H1 (cell line): ENCODE results near the gene SBNO1. TPM values are rescaled to one million over a fixed set of nuclear protein-coding genes. Genes with fewer than 3 reads are reported as not detected.

Source experiments
- CTCF ChIA-PET: fragments of 300-600 bp; sonication (Branson Sonifier 250); formaldehyde crosslinking; loops from one replicate; lab custom pipeline; 2021; ENCODE audit not compliant: partially characterized antibody; lab: Charles Lee
- POLR2A ChIA-PET: fragments of 300-600 bp; sonication (Branson Sonifier 250); formaldehyde crosslinking; loops from one replicate; lab custom pipeline; 2021; ENCODE audit warnings: inconsistent platforms; ENCODE audit not compliant: partially characterized antibody; lab: Charles Lee
- DNase-seq, 2 experiments: peaks; one replicate each; pipeline versions ENCODE4 v3.0.0 to v3.0.0-alpha.2; 2010 to 2022; ENCODE audit warnings: low spot score in 2 of 2, low read depth in 1 of 2, mixed read lengths in 1 of 2
- FAIRE-seq: peaks from 2 replicates; lab custom pipeline; 2011; peaks lifted over from hg19 to GRCh38; lab: Jason Lieb, UNC
- H2AFZ ChIP-seq: 2 replicates; pipeline ENCODE4 v1.8.1; 2012; ENCODE audit warnings: low read length, inconsistent platforms
- H2AK5ac ChIP-seq: 2 replicates; pipeline ENCODE4 v1.6.1; 2013; ENCODE audit warnings: low read depth, low read length
- H2BK120ac ChIP-seq: replicated peaks from 2 replicates; pipeline ENCODE3; 2013; ENCODE audit warnings: low read depth, low read length, inconsistent platforms
- H2BK12ac ChIP-seq: 2 replicates; pipeline ENCODE4 v1.6.1; 2013; ENCODE audit warnings: low read depth, low read length
- H2BK15ac ChIP-seq: 2 replicates; pipeline ENCODE4 v1.6.1; 2013; ENCODE audit warnings: low read length
- H2BK20ac ChIP-seq: 2 replicates; pipeline ENCODE4 v1.6.1; 2013; ENCODE audit warnings: low read length
- H2BK5ac ChIP-seq: 2 replicates; pipeline ENCODE4 v1.6.1; 2013; ENCODE audit warnings: low read depth, low read length
- H3K14ac ChIP-seq: 2 replicates; pipeline ENCODE4 v1.6.1; 2013; ENCODE audit warnings: inconsistent platforms; ENCODE audit not compliant: insufficient read length
- H3K18ac ChIP-seq: 2 replicates; pipeline ENCODE4 v1.6.1; 2013; ENCODE audit warnings: low read length; ENCODE audit errors: extremely low read depth
- H3K23ac ChIP-seq: 2 replicates; pipeline ENCODE4 v1.6.1; 2013; ENCODE audit warnings: inconsistent platforms; ENCODE audit not compliant: insufficient read length
- H3K23me2 ChIP-seq: 2 replicates; pipeline ENCODE4 v1.6.1; 2013; ENCODE audit warnings: low read depth, low read length
- H3K27ac ChIP-seq: 2 replicates; pipeline ENCODE4 v1.6.1; 2011; ENCODE audit warnings: low read depth, low read length, inconsistent platforms
- H3K27me3 ChIP-seq, 4 experiments: replicated peaks in 1 of 4; 1 replicate in 1 of 4; 2 replicates in 3 of 4; pipeline versions ENCODE4 v1.6.1 to v1.8.1; 2011 to 2013; ENCODE audit warnings: low read length in 3 of 4, mild to moderate bottlenecking in 3 of 4, inconsistent platforms in 2 of 4, mixed read lengths in 2 of 4, moderate library complexity in 1 of 4; ENCODE audit not compliant: control insufficient read depth in 3 of 4, insufficient read depth in 3 of 4; ENCODE audit errors: extremely low read depth in 1 of 4
- H3K36me3 ChIP-seq, 4 experiments: 2 replicates each; pipeline versions ENCODE4 v1.6.1 to v1.8.1; 2011 to 2013; ENCODE audit warnings: mild to moderate bottlenecking in 4 of 4, low read length in 3 of 4, moderate library complexity in 2 of 4, control low read depth in 1 of 4, inconsistent platforms in 1 of 4; ENCODE audit not compliant: insufficient read depth in 4 of 4, control insufficient read depth in 2 of 4
- H3K4ac ChIP-seq: replicated peaks from 2 replicates; pipeline ENCODE3; 2013; ENCODE audit warnings: low read length, low read depth, mixed read lengths, inconsistent platforms; ENCODE audit not compliant: insufficient read length
- H3K4me1 ChIP-seq, 4 experiments: replicated peaks in 1 of 4; 1 replicate in 1 of 4; 2 replicates in 3 of 4; pipeline versions ENCODE4 v1.6.1 to v1.8.1; 2011 to 2013; ENCODE audit warnings: low read length in 3 of 4, inconsistent platforms in 2 of 4, mixed read lengths in 1 of 4; ENCODE audit not compliant: insufficient read depth in 4 of 4, control insufficient read depth in 3 of 4
- H3K4me2 ChIP-seq, 2 experiments: 2 replicates each; pipeline versions ENCODE4 v1.6.1 to v1.8.1; 2011 to 2013; ENCODE audit warnings: low read depth in 2 of 2, low read length in 2 of 2, control low read depth in 1 of 2, inconsistent platforms in 1 of 2, mild to moderate bottlenecking in 1 of 2; ENCODE audit not compliant: insufficient read depth in 1 of 2
- H3K4me3 ChIP-seq, 4 experiments: fragments of 200-600, 300-600 bp in 1 of 4; sonication (generic), shearing (Covaris generic), sonication (Bioruptor Twin) in 1 of 4; 2 replicates each; pipeline versions ENCODE4 v1.5.1 to v1.8.1; 2011 to 2016; ENCODE audit warnings: low read length in 4 of 4, low read depth in 3 of 4, control low read depth in 2 of 4, inconsistent platforms in 2 of 4, mild to moderate bottlenecking in 2 of 4, mixed read lengths in 1 of 4, moderate library complexity in 1 of 4; ENCODE audit not compliant: insufficient read depth in 2 of 4; ENCODE audit errors: extremely low read depth in 1 of 4
- H3K56ac ChIP-seq: replicated peaks from 2 replicates; pipeline ENCODE3; 2013; ENCODE audit warnings: low read depth, mild to moderate bottlenecking, mixed read lengths, low read length, inconsistent platforms; ENCODE audit not compliant: insufficient read length
- H3K79me1 ChIP-seq: 2 replicates; pipeline ENCODE4 v1.6.1; 2013; ENCODE audit warnings: low read depth, low read length, control low read depth
- H3K79me2 ChIP-seq, 2 experiments: 2 replicates each; pipeline versions ENCODE4 v1.6.1 to v1.8.1; 2012 to 2013; ENCODE audit warnings: low read length in 2 of 2, mild to moderate bottlenecking in 2 of 2, inconsistent platforms in 1 of 2; ENCODE audit not compliant: insufficient read depth in 2 of 2, control insufficient read depth in 1 of 2
- H3K9ac ChIP-seq, 4 experiments: replicated peaks in 1 of 4; 1 replicate in 1 of 4; 2 replicates in 3 of 4; pipeline versions ENCODE4 v1.6.1 to v1.8.1; 2011 to 2013; ENCODE audit warnings: low read depth in 3 of 4, low read length in 3 of 4, control low read depth in 2 of 4, mild to moderate bottlenecking in 2 of 4, moderate library complexity in 2 of 4, inconsistent platforms in 1 of 4; ENCODE audit errors: extremely low read depth in 1 of 4
- H3K9me3 ChIP-seq, 2 experiments: 2 replicates each; pipeline versions ENCODE4 v1.6.1 to v1.8.1; 2012 to 2013; ENCODE audit warnings: mild to moderate bottlenecking in 2 of 2, moderate library complexity in 2 of 2, control low read depth in 1 of 2, inconsistent platforms in 1 of 2, low read depth in 1 of 2, low read length in 1 of 2, mixed read lengths in 1 of 2; ENCODE audit not compliant: insufficient read depth in 2 of 2
- H4K20me1 ChIP-seq, 2 experiments: replicated peaks in 1 of 2; 2 replicates each; pipeline versions ENCODE3 to v1.8.1; 2011 to 2013; ENCODE audit warnings: inconsistent platforms in 2 of 2, low read length in 2 of 2, mild to moderate bottlenecking in 1 of 2; ENCODE audit not compliant: insufficient read depth in 2 of 2, control insufficient read depth in 1 of 2
- H4K5ac ChIP-seq: 2 replicates; pipeline ENCODE4 v1.6.1; 2013; ENCODE audit warnings: low read length, low read depth, mixed read lengths, inconsistent platforms; ENCODE audit not compliant: insufficient read length
- H4K8ac ChIP-seq: 2 replicates; pipeline ENCODE4 v1.8.0; 2013; ENCODE audit warnings: mild to moderate bottlenecking, moderate library complexity, low read length, inconsistent platforms; ENCODE audit not compliant: insufficient read depth; ENCODE audit errors: extremely low read depth
- H4K91ac ChIP-seq: replicated peaks from 2 replicates; pipeline ENCODE3; 2013; ENCODE audit warnings: low read length, mixed read lengths, inconsistent platforms; ENCODE audit not compliant: insufficient read length
- BRCA1 ChIP-seq: IDR thresholded peaks from 2 replicates; pipeline ENCODE4 v1.6.1; 2012; ENCODE audit warnings: low read depth, low read length, improper control_type of control experiment
- CEBPB ChIP-seq: IDR thresholded peaks from 2 replicates; pipeline ENCODE4 v1.6.1; 2012; ENCODE audit warnings: low read depth, low read length
- EZH2 ChIP-seq: fragments of 200-600 bp; sonication (generic); IDR thresholded peaks from 2 replicates; pipeline ENCODE4 v1.7.1; 2012; ENCODE audit warnings: low read depth, mild to moderate bottlenecking, moderate library complexity, low read length, inconsistent platforms; ENCODE audit not compliant: severe bottlenecking
- GABPA ChIP-seq: IDR thresholded peaks from 2 replicates; pipeline ENCODE4 v1.6.1; 2011; ENCODE audit warnings: mild to moderate bottlenecking, low read length, moderate library complexity, borderline replicate concordance; ENCODE audit not compliant: insufficient read depth
- GTF2F1 ChIP-seq: IDR thresholded peaks from 2 replicates; pipeline ENCODE4 v1.6.1; 2012; ENCODE audit warnings: low read depth, low read length, improper control_type of control experiment, borderline replicate concordance
- HDAC2 ChIP-seq, 2 experiments: fragments of 300-600 bp in 1 of 2; sonication (generic) in 1 of 2; IDR thresholded peaks; 2 replicates each; pipeline ENCODE4 v1.6.1; 2011 to 2012; ENCODE audit warnings: low read depth in 2 of 2, low read length in 2 of 2, mild to moderate bottlenecking in 2 of 2, moderate library complexity in 2 of 2, borderline replicate concordance in 1 of 2, inconsistent platforms in 1 of 2
- JUND ChIP-seq: IDR thresholded peaks from 2 replicates; pipeline ENCODE4 v1.6.1; 2011; ENCODE audit warnings: mild to moderate bottlenecking, improper control_type of control experiment, low read length
- KDM1A ChIP-seq: fragments of 200-600, 300-600 bp; sonication (generic); IDR thresholded peaks from 2 replicates; pipeline ENCODE4 v1.7.1; 2016; ENCODE audit warnings: mild to moderate bottlenecking, low read length, borderline replicate concordance
- KDM4A ChIP-seq: IDR thresholded peaks from one replicate; pipeline ENCODE4 v1.7.1; 2012; ENCODE audit warnings: low read depth, mild to moderate bottlenecking, moderate library complexity, low read length, inconsistent platforms; ENCODE audit not compliant: severe bottlenecking
- KDM5A ChIP-seq: fragments of 200-600 bp; IDR thresholded peaks from 2 replicates; pipeline ENCODE4 v1.7.1; 2012; ENCODE audit warnings: mild to moderate bottlenecking, low read length, inconsistent platforms, mixed read lengths
- MAX ChIP-seq: IDR thresholded peaks from 2 replicates; pipeline ENCODE4 v1.6.1; 2012; ENCODE audit warnings: inconsistent platforms
- POLR2A ChIP-seq, 2 experiments: IDR thresholded peaks; 1 replicate in 1 of 2; 2 replicates in 1 of 2; pipeline ENCODE4 v1.6.1; 2011; ENCODE audit warnings: low read depth in 2 of 2, low read length in 2 of 2, mild to moderate bottlenecking in 2 of 2; ENCODE audit errors: control extremely low read depth in 1 of 2
- TAF1 ChIP-seq: IDR thresholded peaks from 2 replicates; pipeline ENCODE4 v1.6.1; 2011; ENCODE audit warnings: mild to moderate bottlenecking, low read depth, low read length
- TAF7 ChIP-seq: optimal IDR thresholded peaks from 2 replicates; pipeline ENCODE3; 2011; ENCODE audit warnings: low read depth, mild to moderate bottlenecking, inconsistent platforms, low read length, moderate library complexity, borderline replicate concordance
- YY1 ChIP-seq: IDR thresholded peaks from 2 replicates; pipeline ENCODE4 v1.6.1; 2011; ENCODE audit warnings: low read depth, mild to moderate bottlenecking, low read length
- WGBS, 2 experiments: shearing (Covaris generic) in 1 of 2; methylation state at CpG; one replicate each; pipeline versions ENCODE4 v1.1.6 to v1.1.7; 2013 to 2015; ENCODE audit warnings: low lambda C conversion rate in 2 of 2, mixed read lengths in 2 of 2, inconsistent platforms in 1 of 2, low coverage in 1 of 2, missing lambda C conversion rate in 1 of 2; ENCODE audit not compliant: insufficient replicate concordance in 2 of 2, insufficient coverage in 1 of 2, insufficient read length in 1 of 2; ENCODE audit errors: extremely low coverage in 1 of 2, missing lambda C conversion rate in 1 of 2; 5-methylcytosine and 5-hydroxymethylcytosine counted together
- polyA plus RNA-seq, 7 experiments: library from polyadenylated mRNA; depleted of rRNA in 3 of 7; stranded (reverse) in 5 of 7; unstranded in 2 of 7; fragments of >200 nt in 5 of 7; fragments of 200-250 nt in 2 of 7; gene quantifications; 1 replicate in 5 of 7; 2 replicates in 1 of 7; 4 replicates in 1 of 7; pipeline versions ENCODE4 v1.2.1 to v1.2.3, GENCODE V29; 2011 to 2013; ENCODE audit warnings: missing spikeins in 2 of 7, mixed read lengths in 2 of 7
- total RNA-seq: library from RNA; stranded (reverse); fragmentation: NEBNext Ultra II Directional; extraction: Animal tissue kit (Norgen Biotek cat#: 25700); gene quantifications from 2 replicates; pipeline ENCODE4 v1.2.1, GENCODE V29; 2021

The SBNO1 gene
- total and polyA plus RNA-seq, 2 of the 8 experiments (the other 6 are each of a cell fraction or from before 2014, with no cell fraction given): 6.7 to 57.7 TPM

- FAIRE-seq: no peak
- Histone ChIP-seq H3K36me3 (peaks cover 17 to 55% (median 32%) of the 10 kb centered on the region in 4 experiments; a peak in 7 of 8 replicates), H4K20me1 (peaks cover 6 to 10% of the 10 kb centered on the region in 2 experiments)
- TF ChIP-seq GABPA (no peak), KDM1A (no peak), BRCA1 (no peak), KDM5A (no peak), TAF7 (no peak), POLR2A (IDR thresholded peaks at IDR 0.05; ENCODE audit: control extremely low read depth in 1 of 2, low read depth in 2 of 2, low read length in 2 of 2) (no peak), EZH2 (no peak), MAX (no peak), TAF1 (no peak), GTF2F1 (no peak), CEBPB (no peak), YY1 (no peak), KDM4A (no peak), HDAC2 (IDR thresholded peaks at IDR 0.05; ENCODE audit: borderline replicate concordance in 1 of 2, low read depth in 2 of 2, low read length in 2 of 2) (no peak), JUND (no peak)
Measured at GRCh38 chr12:123346946-123347345, 17.7 kb downstream of the SBNO1 start.

More at GRCh38 chr12:123346946-123347345, 17.7 kb downstream of the SBNO1 start:
- no peak overlapping the region for H3K56ac ChIP-seq
- no peaks in the 10 kb centered on the region for H3K23me2 ChIP-seq
- H3K9ac ChIP-seq: no peak overlapping the region
- POLR2A ChIA-PET: interaction anchor here (2.5 kb wide), 1 partner anchor 10 kb away, joined by 8 read pairs; no protein-coding TSS in a partner anchor
- no peak overlapping the region for H3K4me2 ChIP-seq
- no peak overlapping the region for H3K14ac ChIP-seq
- H3K9me3 ChIP-seq: no peaks in the 10 kb centered on the region
- no peak overlapping the region for H2BK15ac ChIP-seq
- DNase-seq: no peak
- H3K79me2 ChIP-seq: peaks cover 7 to 35% of the 10 kb centered on the region in 2 experiments; a peak in 3 of 4 replicates
- H3K18ac ChIP-seq: no peak overlapping the region
- no peak overlapping the region for H2BK120ac ChIP-seq
- no peak overlapping the region for H4K8ac ChIP-seq
- CTCF ChIA-PET: no interaction called here
- H3K4me1 ChIP-seq: no peaks in the 10 kb centered on the region
- H3K27ac ChIP-seq: no peak overlapping the region
- no peak overlapping the region for H2AFZ ChIP-seq
- no peak overlapping the region for H3K4me3 ChIP-seq
- H2BK20ac ChIP-seq: no peak overlapping the region
- H2BK5ac ChIP-seq: no peak overlapping the region
- no peak overlapping the region for H3K4ac ChIP-seq
- H3K79me1 ChIP-seq: peaks cover 7% of the 10 kb centered on the region
- H2AK5ac ChIP-seq: no peak overlapping the region
- no peak overlapping the region for H4K5ac ChIP-seq
- 91% methylated on average over 9 of the region's 12 CpGs; no CpG with 5 or more reads in 1 of the 2 experiments for WGBS, 2 experiments
- no peak overlapping the region for H4K91ac ChIP-seq
- no peaks in the 10 kb centered on the region for H3K27me3 ChIP-seq
- H3K23ac ChIP-seq: no peak overlapping the region
- H2BK12ac ChIP-seq: no peak overlapping the region
